Activated T-cell treated with anti-CD3 and anti-CD28 coated beads, Interleukin-2, amount 50 U/mL, for 4 hours (primary cell): Measurements from ENCODE around the gene UMPS. TPM values are rescaled to one million over a fixed set of nuclear protein-coding genes. Genes with fewer than 3 reads are reported as not detected.

Experiments used
- ATAC-seq, 2 donors: fragments of 200-7000 bp; cut with Tn5 transposase; one replicate each; pipeline ENCODE4 v1.10.0; 2021
- DNase-seq: peaks from one replicate; pipeline ENCODE4 v3.0.0-alpha.2; 2020
- H3K27me3 Mint-ChIP-seq: one replicate; pipeline ENCODE4 v1.8.0; 2021; ENCODE audit warnings: low read depth, mixed read lengths
- H3K36me3 Mint-ChIP-seq: one replicate; pipeline ENCODE4 v1.8.0; 2022; ENCODE audit warnings: mixed read lengths; ENCODE audit not compliant: insufficient read depth
- H3K4me1 Mint-ChIP-seq: one replicate; pipeline ENCODE4 v1.8.0; 2021; ENCODE audit warnings: low read depth, mixed read lengths
- H3K4me3 Mint-ChIP-seq: one replicate; pipeline ENCODE4 v1.8.0; 2021; ENCODE audit warnings: mild to moderate bottlenecking, moderate library complexity, mixed read lengths
- H3K9me3 Mint-ChIP-seq: one replicate; pipeline ENCODE4 v1.8.0; 2021; ENCODE audit warnings: mixed read lengths
- total RNA-seq, 3 donors: library from RNA; stranded (reverse); gene quantifications; one replicate each; pipeline ENCODE4 v1.2.1, GENCODE V29; 2021

The UMPS gene
- total RNA-seq, 3 donors from 2014 or later: 72.7 to 83.9 (median 75.5) TPM

GRCh38 chr3:124763644-124764358 is 33.5 kb downstream of the UMPS start:
- no peaks in the 10 kb centered on the region for H3K27me3 Mint-ChIP-seq
- ATAC-seq (no peak), DNase-seq (no peak)
- H3K36me3 Mint-ChIP-seq: no peaks in the 10 kb centered on the region
- no peak overlapping the region for H3K4me3 Mint-ChIP-seq
- H3K4me1 Mint-ChIP-seq: peaks cover 5% of the 10 kb centered on the region
- H3K9me3 Mint-ChIP-seq: no peaks in the 10 kb centered on the region

- no peak for ATAC-seq
- H3K27me3 Mint-ChIP-seq: no peaks in the 10 kb centered on the region
Measured at GRCh38 chr3:124764746-124765145, 34.5 kb downstream of the UMPS start.

GRCh38 chr3:124765197-124765840 is 35.1 kb downstream of the UMPS start:
- peaks cover 5% of the 10 kb centered on the region for H3K4me1 Mint-ChIP-seq
- no peak overlapping the region for H3K4me3 Mint-ChIP-seq
- H3K36me3 Mint-ChIP-seq: no peaks in the 10 kb centered on the region

More at GRCh38 chr3:124764746-124765145, 34.5 kb downstream of the UMPS start:
- no peaks in the 10 kb centered on the region for H3K36me3 Mint-ChIP-seq
- no peak overlapping the region for H3K4me3 Mint-ChIP-seq
- H3K4me1 Mint-ChIP-seq: peaks cover 5% of the 10 kb centered on the region
- H3K9me3 Mint-ChIP-seq: no peaks in the 10 kb centered on the region
- DNase-seq: no peak

DNA sequence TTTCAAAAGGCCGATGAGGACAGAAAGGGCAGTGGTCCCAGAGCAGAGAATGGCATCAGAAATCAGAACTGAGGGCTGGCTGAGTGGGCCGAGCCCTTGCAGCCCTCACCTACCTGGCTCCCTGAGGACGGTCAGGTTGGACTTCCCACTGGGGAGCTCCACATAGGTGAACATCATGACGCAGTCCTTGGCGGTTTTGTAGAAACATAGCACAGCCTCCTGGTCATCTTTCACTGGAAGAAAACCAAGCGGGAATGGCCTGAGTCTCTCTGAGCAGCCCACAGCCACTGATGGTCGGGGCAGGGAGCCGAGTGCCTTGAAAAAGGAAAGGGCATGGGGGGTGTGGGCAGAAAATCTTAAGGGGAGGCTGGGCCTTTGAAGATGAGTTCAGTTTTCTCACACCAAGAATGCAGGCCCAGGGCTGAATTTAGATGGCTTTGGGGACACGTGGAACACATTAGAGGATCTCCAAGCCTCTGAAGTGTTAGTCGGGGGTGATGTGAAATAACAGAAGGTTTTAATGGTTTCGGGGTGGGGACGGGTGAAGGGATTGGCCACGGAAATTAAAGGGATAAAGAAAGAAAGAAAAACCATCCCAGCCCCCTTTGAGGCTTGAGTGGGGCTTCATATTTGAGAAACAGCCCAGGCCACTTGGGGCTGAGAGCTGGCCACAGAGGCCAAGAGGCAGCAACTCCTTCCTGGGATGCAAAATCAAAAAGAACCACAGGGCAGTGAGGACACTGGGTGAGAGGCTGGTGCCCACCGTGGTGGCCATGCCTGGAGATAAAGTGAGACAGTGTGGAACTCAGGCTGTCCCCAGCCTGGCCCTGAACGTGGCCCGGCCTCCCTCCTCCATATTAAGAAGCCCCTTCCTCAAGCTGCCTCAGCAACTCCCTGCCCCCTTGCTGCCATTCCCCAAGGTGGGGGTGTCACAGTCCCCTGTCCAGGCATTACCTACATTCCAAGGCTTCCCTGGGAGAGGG is 36.2 kb downstream of the UMPS start:
- ATAC-seq (no peak), DNase-seq (no peak)
- Mint-ChIP-seq H3K4me3 (no peak overlapping the region), H3K27me3 (no peaks in the 10 kb centered on the region), H3K36me3 (no peaks in the 10 kb centered on the region), H3K4me1 (peaks cover 2% of the 10 kb centered on the region), H3K9me3 (no peaks in the 10 kb centered on the region)

More at GRCh38 chr3:124765197-124765840, 35.1 kb downstream of the UMPS start:
- Mint-ChIP-seq H3K9me3 (no peaks in the 10 kb centered on the region), H3K27me3 (no peaks in the 10 kb centered on the region)
- ATAC-seq (no peak), DNase-seq (no peak)

- DNase-seq (no peak), ATAC-seq (no peak)
- H3K36me3 Mint-ChIP-seq: no peaks in the 10 kb centered on the region
- H3K4me3 Mint-ChIP-seq: no peak overlapping the region
- no peaks in the 10 kb centered on the region for H3K9me3 Mint-ChIP-seq
- H3K4me1 Mint-ChIP-seq: no peaks in the 10 kb centered on the region
- peaks cover 6% of the 10 kb centered on the region for H3K27me3 Mint-ChIP-seq
Measured at GRCh38 chr3:124767264-124767663, 37.0 kb downstream of the UMPS start.

DNA sequence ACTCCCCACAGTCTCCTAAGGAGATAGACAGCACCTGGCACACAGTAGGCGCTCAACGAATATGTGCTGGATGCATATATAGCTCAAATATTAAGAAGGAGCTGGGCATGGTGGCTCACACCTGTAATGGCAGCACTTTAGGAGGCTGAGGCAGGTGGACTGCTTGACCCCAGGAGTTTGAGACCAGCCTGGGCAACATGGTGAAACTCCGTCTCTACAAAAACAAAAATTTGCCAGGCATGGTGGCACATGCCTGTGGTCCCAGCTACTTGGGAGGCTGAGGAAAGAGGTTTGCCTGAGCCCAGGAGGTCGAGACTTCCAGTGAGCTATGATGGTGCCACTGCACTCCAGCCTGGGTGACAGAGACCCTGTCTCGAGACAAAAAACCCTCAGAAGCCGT is 37.4 kb downstream of the UMPS start:
- DNase-seq (no peak), ATAC-seq (no peak)
- no peak overlapping the region for H3K4me3 Mint-ChIP-seq
- H3K4me1 Mint-ChIP-seq: no peaks in the 10 kb centered on the region
- peaks cover 9% of the 10 kb centered on the region for H3K27me3 Mint-ChIP-seq
- H3K36me3 Mint-ChIP-seq: no peaks in the 10 kb centered on the region
- H3K9me3 Mint-ChIP-seq: no peaks in the 10 kb centered on the region

DNA sequence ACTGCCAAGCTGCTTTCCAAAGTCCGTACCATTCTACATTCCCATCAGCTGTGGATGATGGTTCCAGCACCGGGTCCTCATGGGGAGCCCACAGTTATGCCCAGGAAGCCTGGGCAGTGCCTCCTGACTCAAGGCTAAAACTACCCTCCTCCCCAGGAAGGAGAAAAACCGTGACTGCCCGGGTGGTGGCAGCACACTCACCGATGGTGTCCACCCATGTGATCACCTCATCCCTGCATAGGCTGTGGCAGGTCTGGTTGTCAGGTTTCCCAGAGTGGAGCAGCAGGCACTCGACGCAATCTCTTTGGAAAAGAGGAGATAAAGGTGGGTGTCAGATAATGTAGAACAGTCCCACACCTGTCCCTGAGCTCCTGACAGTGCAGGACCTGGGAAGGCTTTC is 38.6 kb downstream of the UMPS start:
- H3K36me3 Mint-ChIP-seq: no peaks in the 10 kb centered on the region
- DNase-seq (no peak), ATAC-seq (peak in 1 of 2 donors; percentile 47)
- H3K4me3 Mint-ChIP-seq: no peak overlapping the region
- H3K27me3 Mint-ChIP-seq: peaks cover 11% of the 10 kb centered on the region
- no peaks in the 10 kb centered on the region for H3K9me3 Mint-ChIP-seq
- no peaks in the 10 kb centered on the region for H3K4me1 Mint-ChIP-seq

GRCh38 chr3:124769462-124769861 is 39.2 kb downstream of the UMPS start:
- Mint-ChIP-seq H3K4me3 (no peak overlapping the region), H3K36me3 (no peaks in the 10 kb centered on the region), H3K27me3 (peaks cover 11% of the 10 kb centered on the region), H3K9me3 (no peaks in the 10 kb centered on the region), H3K4me1 (no peaks in the 10 kb centered on the region)
- DNase-seq (no peak), ATAC-seq (no peak)

DNA sequence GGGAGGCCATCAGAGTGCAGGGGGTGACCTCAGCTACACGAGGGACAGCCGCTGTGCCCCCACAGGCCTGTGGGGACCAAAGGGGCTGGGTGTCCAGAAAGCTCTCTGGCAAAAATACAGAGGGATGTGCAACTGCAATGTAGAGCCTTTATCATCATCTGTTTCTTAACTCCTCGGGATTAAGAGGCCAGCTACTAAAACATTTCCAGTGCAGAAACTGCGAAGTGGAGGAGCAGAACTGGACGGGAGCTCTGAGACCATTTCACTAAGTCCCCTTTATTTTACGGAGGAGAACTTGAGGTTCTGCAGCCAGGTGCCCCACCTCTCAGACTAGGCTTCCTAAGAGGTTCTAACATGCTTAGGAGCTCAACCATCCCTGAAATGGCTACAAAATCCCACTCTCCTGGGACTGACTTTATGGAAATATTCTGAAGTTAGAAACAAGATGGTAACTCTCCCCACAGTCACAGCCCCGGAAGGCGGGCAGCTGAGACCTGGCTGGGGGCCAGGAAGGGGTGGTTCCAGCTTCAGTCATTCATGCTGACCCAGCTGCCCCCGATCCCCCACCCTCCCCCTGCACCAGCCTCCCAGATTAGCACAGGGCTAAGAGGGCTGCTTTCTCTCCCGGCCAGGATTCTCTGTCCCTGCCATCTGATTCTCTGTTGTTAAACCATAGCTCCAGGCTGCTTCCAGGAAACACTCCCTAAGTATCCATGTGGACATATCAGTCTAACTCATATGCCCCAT is 40.3 kb downstream of the UMPS start:
- DNase-seq (no peak), ATAC-seq (no peak)
- Mint-ChIP-seq H3K36me3 (no peaks in the 10 kb centered on the region), H3K9me3 (no peaks in the 10 kb centered on the region), H3K27me3 (peaks cover 11% of the 10 kb centered on the region), H3K4me1 (no peaks in the 10 kb centered on the region), H3K4me3 (no peak overlapping the region)

DNA sequence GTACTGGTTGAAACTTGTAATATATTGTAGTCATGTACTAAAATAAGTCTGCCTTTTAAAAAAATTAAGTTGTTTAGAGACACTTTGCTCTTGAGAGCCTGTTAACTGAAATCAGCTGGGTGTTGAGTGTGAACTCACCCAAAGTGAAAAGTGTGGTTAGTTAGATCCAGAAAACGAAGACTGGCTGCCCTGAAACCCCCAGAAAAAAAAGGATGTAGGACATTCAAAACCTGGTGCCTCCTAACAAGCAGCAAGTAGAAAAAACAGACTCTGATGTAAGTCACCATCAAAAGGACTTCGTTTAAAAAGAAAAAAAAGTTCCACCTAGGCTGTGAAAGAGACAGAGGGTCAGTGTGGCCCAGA is 40.8 kb downstream of the UMPS start:
- H3K27me3 Mint-ChIP-seq: peaks cover 11% of the 10 kb centered on the region
- no peak overlapping the region for H3K4me3 Mint-ChIP-seq
- H3K9me3 Mint-ChIP-seq: no peaks in the 10 kb centered on the region
- DNase-seq (no peak), ATAC-seq (no peak)
- no peaks in the 10 kb centered on the region for H3K4me1 Mint-ChIP-seq
- H3K36me3 Mint-ChIP-seq: no peaks in the 10 kb centered on the region

GRCh38 chr3:124772081-124772831 is 42.0 kb downstream of the UMPS start:
- Mint-ChIP-seq H3K9me3 (no peaks in the 10 kb centered on the region), H3K27me3 (peaks cover 11% of the 10 kb centered on the region), H3K36me3 (no peaks in the 10 kb centered on the region), H3K4me1 (no peaks in the 10 kb centered on the region), H3K4me3 (no peak overlapping the region)
- no peak for DNase-seq
- ATAC-seq: no peak

- Mint-ChIP-seq H3K9me3 (no peaks in the 10 kb centered on the region), H3K27me3 (peaks cover 11% of the 10 kb centered on the region), H3K4me3 (no peak overlapping the region), H3K4me1 (no peaks in the 10 kb centered on the region), H3K36me3 (no peaks in the 10 kb centered on the region)
- no peak for ATAC-seq
- no peak for DNase-seq
Measured at GRCh38 chr3:124773351-124774326, 43.4 kb downstream of the UMPS start.
